ENCODE measurements around the gene BLMH.

Gene BLMH

DNA sequence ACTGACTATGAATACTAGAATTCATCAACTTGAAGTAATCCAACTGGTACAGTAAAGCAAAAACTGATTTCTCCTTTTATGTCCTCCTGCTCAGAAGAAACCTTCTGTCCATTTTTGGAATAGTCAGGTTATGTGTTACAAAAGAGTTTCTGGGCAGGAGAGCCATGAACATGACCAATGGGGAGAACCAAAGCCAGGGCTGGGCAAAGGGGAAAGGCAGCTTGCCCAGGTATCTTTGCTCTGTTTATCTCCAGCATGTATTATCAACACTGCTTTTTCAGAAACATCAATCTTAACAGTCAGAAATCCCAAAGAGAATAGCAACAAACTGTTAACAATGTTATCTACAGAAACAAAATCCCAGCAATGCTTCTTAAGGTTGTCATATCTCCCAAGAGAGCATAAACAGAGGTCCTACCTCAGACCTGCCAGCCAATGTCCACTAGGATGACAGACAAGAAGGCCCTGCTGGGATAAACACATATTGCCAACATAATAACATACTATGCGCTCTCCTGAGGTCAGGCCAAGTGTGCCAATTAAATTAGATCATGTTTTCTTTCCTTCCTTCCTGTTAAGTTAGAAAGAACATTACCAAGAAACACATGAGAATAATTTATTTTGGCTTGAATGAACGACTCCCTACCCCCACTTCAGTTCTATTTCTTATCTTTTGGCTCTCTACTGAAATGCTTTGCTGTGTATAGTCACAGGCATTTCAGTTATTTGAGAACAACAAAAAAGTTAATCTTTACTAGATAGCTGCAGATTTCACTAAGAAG, 28.0 kb downstream of the BLMH start:
- no peak for DNase-seq (ENCODE audit: extremely low read depth, insufficient read length)
- Histone ChIP-seq H3K4me3 (replicated peaks; ENCODE audit: low read depth, low read length) (no peak overlapping the region), H3K27me3 (replicated peaks; ENCODE audit: control insufficient read depth, insufficient read depth, low read length) (no peaks in the 10 kb centered on the region), H3K36me3 (ENCODE audit: control insufficient read depth, insufficient read depth, low read length) (peaks cover 7% of the 10 kb centered on the region)
- TF ChIP-seq, protein P1, sequence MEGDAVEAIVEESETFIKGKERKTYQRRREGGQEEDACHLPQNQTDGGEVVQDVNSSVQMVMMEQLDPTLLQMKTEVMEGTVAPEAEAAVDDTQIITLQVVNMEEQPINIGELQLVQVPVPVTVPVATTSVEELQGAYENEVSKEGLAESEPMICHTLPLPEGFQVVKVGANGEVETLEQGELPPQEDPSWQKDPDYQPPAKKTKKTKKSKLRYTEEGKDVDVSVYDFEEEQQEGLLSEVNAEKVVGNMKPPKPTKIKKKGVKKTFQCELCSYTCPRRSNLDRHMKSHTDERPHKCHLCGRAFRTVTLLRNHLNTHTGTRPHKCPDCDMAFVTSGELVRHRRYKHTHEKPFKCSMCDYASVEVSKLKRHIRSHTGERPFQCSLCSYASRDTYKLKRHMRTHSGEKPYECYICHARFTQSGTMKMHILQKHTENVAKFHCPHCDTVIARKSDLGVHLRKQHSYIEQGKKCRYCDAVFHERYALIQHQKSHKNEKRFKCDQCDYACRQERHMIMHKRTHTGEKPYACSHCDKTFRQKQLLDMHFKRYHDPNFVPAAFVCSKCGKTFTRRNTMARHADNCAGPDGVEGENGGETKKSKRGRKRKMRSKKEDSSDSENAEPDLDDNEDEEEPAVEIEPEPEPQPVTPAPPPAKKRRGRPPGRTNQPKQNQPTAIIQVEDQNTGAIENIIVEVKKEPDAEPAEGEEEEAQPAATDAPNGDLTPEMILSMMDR (IDR thresholded peaks at IDR 0.05; ENCODE audit: insufficient read depth, low read length, poor library complexity, severe bottlenecking), result no peak

DNA sequence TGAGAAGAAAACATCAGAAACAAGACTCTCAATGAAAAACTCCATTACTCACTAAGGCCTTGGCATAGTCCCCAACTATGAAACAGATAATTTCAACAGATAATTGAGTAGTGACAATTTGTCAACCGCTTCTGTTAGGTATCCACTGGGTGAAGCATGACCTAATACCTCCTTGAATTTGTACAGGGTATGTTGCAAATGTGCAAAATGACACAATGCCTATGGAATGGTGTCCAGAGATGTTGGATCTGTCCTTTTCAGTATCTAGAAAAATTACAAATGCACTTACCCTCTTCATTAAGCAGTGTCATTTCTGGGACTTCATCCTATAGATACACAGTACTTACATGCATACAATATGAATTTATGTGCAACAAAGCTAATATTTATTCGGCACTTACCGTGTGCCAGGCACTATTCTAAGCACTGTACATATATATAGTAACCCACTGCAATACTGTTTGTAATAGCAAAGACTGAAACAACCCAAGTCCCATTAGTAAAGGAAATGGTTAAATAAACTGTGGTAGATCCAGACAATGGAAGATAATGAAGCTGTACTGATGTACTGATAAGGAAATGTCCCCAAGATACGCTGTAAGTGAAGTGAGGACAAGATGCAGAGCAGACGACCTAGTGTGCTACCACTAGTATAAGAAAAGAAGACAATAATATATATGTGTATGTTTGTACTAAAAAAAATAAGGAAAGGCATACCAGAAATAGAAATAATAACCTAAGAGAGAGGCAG, 34.8 kb downstream of the BLMH start:
- H3K27me3 ChIP-seq (replicated peaks; ENCODE audit: control insufficient read depth, insufficient read depth, low read length), result no peaks in the 10 kb centered on the region
- H3K36me3 ChIP-seq (ENCODE audit: control insufficient read depth, insufficient read depth, low read length), result peaks cover 2% of the 10 kb centered on the region
- DNase-seq (ENCODE audit: extremely low read depth, insufficient read length), result no peak
- TF ChIP-seq, protein P1 (IDR thresholded peaks at IDR 0.05; ENCODE audit: insufficient read depth, low read length, poor library complexity, severe bottlenecking), result no peak
- no peak overlapping the region for H3K4me3 ChIP-seq (replicated peaks; ENCODE audit: low read depth, low read length)

DNA sequence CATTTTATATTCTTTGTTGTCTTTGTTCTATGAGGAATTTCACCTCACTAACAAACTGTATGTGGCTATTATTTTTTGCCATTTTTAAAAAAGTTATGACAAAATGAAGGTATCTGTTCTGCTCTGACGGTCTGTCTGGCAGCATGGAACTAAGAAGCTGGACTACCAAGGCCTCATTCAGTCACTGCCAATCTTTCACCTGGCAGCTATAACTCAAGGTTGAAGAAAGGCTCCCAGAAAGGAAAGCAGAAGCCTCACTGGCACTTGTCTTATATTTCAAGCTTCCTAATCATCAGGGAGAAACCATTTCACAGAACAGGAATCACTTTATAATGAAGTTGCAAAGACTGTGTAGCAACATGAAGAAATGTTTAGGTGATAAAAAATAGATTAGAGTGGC, 37.6 kb downstream of the BLMH start:
- DNase-seq (ENCODE audit: extremely low read depth, insufficient read length), result no peak
- Histone ChIP-seq H3K36me3 (ENCODE audit: control insufficient read depth, insufficient read depth, low read length) (peaks cover 3% of the 10 kb centered on the region), H3K4me3 (replicated peaks; ENCODE audit: low read depth, low read length) (no peak overlapping the region), H3K27me3 (replicated peaks; ENCODE audit: control insufficient read depth, insufficient read depth, low read length) (no peaks in the 10 kb centered on the region)
- TF ChIP-seq, protein P1 (IDR thresholded peaks at IDR 0.05; ENCODE audit: insufficient read depth, low read length, poor library complexity, severe bottlenecking), result no peak

DNA sequence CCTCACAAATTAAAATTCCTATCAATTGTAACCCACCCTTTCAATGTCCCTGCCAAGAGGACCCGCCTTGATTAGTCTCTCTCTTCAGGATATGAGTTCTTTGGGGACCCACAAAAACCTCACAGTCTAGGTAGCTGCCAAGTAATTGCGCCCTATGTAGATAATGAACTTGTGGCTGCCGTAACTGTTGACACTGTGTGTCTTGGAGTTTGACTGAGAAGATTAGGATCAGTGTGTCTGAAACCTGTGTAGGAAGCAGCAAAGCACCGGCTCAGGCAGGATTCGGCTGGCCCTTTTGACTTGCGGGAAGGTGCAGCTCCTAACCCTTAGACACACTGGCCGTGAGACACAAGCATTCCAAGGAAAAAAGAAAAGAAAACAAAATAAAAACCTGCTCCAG, 38.4 kb downstream of the BLMH start:
- TF ChIP-seq, protein P1 (IDR thresholded peaks at IDR 0.05; ENCODE audit: insufficient read depth, low read length, poor library complexity, severe bottlenecking), result no peak
- no peak for DNase-seq (ENCODE audit: extremely low read depth, insufficient read length)
- H3K4me3 ChIP-seq (replicated peaks; ENCODE audit: low read depth, low read length), result no peak overlapping the region
- no peaks in the 10 kb centered on the region for H3K27me3 ChIP-seq (replicated peaks; ENCODE audit: control insufficient read depth, insufficient read depth, low read length)
- H3K36me3 ChIP-seq (ENCODE audit: control insufficient read depth, insufficient read depth, low read length), result peaks cover 6% of the 10 kb centered on the region

DNA sequence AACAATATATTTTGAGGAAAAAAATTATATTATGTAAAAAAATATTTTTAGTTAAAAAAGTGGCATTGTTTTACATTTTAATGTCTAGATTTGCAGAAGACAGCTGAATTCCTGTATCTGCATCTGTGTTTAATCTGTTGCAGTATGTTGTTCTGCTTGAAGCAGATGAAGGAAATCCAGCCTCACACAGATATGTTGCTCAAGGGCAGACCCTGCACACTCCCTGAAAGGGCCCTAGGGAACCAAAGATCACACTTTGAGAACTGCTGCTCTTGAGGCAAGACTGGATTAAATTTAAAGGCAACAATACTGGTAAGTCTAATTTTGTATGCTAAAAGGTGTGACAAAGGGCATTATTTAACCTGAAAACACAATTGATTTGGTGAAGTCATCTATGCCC, 39.8 kb downstream of the BLMH start:
- DNase-seq (ENCODE audit: extremely low read depth, insufficient read length), result no peak
- Histone ChIP-seq H3K36me3 (ENCODE audit: control insufficient read depth, insufficient read depth, low read length) (peaks cover 6% of the 10 kb centered on the region), H3K27me3 (replicated peaks; ENCODE audit: control insufficient read depth, insufficient read depth, low read length) (no peaks in the 10 kb centered on the region), H3K4me3 (replicated peaks; ENCODE audit: low read depth, low read length) (no peak overlapping the region)
- TF ChIP-seq, protein P1 (IDR thresholded peaks at IDR 0.05; ENCODE audit: insufficient read depth, low read length, poor library complexity, severe bottlenecking), result no peak
